ENCODE results near the gene ARL1. TPM values are rescaled to one million over a fixed set of nuclear protein-coding genes. Genes with fewer than 3 reads are reported as not detected.
"Not testable (repeated sequence)": the region's sequence is repeated elsewhere in the genome, so short reads cannot be mapped to it uniquely, and the experiment has no call there.

The ARL1 gene
- 97.6 TPM for polyA plus RNA-seq
- long read RNA-seq, donor 1, transcript ARL1-201 (6 exons, 3,241 nt) = major isoform, 30 of 31 reads
- long read RNA-seq, donor 1, partial matches to known transcripts = 0 of 31 reads
- long read RNA-seq, donor 1, other reads (novel, unspliced or antisense) = 0 of 31 reads
- long read RNA-seq, donor 2, transcript ARL1-201 (6 exons, 3,241 nt) = major isoform, 58 of 73 reads
- long read RNA-seq, donor 2, partial matches to known transcripts = 12 of 73 reads
- long read RNA-seq, donor 2, other reads (novel, unspliced or antisense) = 0 of 73 reads
- long read RNA-seq, donor 3 = 0 reads
- long read RNA-seq, donor 4, transcript ARL1-201 (6 exons, 3,241 nt) = major isoform, 5 of 6 reads
- long read RNA-seq, donor 4, partial matches to known transcripts = 0 of 6 reads
- long read RNA-seq, donor 4, other reads (novel, unspliced or antisense) = 0 of 6 reads
- long read RNA-seq, donor 5, transcript ARL1-201 (6 exons, 3,241 nt) = major isoform, 26 of 27 reads
- long read RNA-seq, donor 5, partial matches to known transcripts = 0 of 27 reads
- long read RNA-seq, donor 5, other reads (novel, unspliced or antisense) = 0 of 27 reads
- long read RNA-seq, donor 6, transcript ARL1-201 (6 exons, 3,241 nt) = major isoform, 48 of 54 reads
- long read RNA-seq, donor 6, partial matches to known transcripts = 5 of 54 reads
- long read RNA-seq, donor 6, other reads (novel, unspliced or antisense) = 0 of 54 reads
- long read RNA-seq, donor 7, transcript ARL1-201 (6 exons, 3,241 nt) = major isoform, 37 of 38 reads
- long read RNA-seq, donor 7, partial matches to known transcripts = 0 of 38 reads
- long read RNA-seq, donor 7, other reads (novel, unspliced or antisense) = 0 of 38 reads
- long read RNA-seq, donor 8, transcript ARL1-209 (5 exons, 879 nt) = minor isoform, 5 of 99 reads
- long read RNA-seq, donor 8, transcript ARL1-201 (6 exons, 3,241 nt) = major isoform, 86 of 99 reads
- long read RNA-seq, donor 8, partial matches to known transcripts = 5 of 99 reads
- long read RNA-seq, donor 8, other reads (novel, unspliced or antisense) = 0 of 99 reads
- long read RNA-seq, donor 9, transcript ARL1-201 (6 exons, 3,241 nt) = major isoform, 46 of 57 reads
- long read RNA-seq, donor 9, partial matches to known transcripts = 8 of 57 reads
- long read RNA-seq, donor 9, other reads (novel, unspliced or antisense) = 0 of 57 reads
- long read RNA-seq, donor 10, transcript ARL1-201 (6 exons, 3,241 nt) = major isoform, 52 of 55 reads
- long read RNA-seq, donor 10, partial matches to known transcripts = 0 of 55 reads
- long read RNA-seq, donor 10, other reads (novel, unspliced or antisense) = 0 of 55 reads
- long read RNA-seq, donor 11, transcript ARL1-201 (6 exons, 3,241 nt) = major isoform, 33 of 36 reads
- long read RNA-seq, donor 11, partial matches to known transcripts = 0 of 36 reads
- long read RNA-seq, donor 11, other reads (novel, unspliced or antisense) = 0 of 36 reads

GRCh38 chr12:101407436-101408345 lies at the start of gene ARL1:
ARL1 (minus strand) TSS chr12:101407772; CDS start chr12:101407645, 127 bp downstream.
- no peaks in the 10 kb centered on the region for H3K27me3 ChIP-seq (ENCODE audit: control insufficient read depth, insufficient read depth, low read length)
- DNase-seq = peak; percentile 81 to 93
- no peaks in the 10 kb centered on the region for H3K4me1 ChIP-seq (ENCODE audit: control insufficient read depth, insufficient read depth, low read length)
- H3K4me3 ChIP-seq (ENCODE audit: low read length) = peak within 1 kb of the TSS; percentile 89
- peak within 1 kb of the TSS; percentile 94 for H3K27ac ChIP-seq (ENCODE audit: low read length)
- H3K9me3 ChIP-seq (ENCODE audit: control insufficient read depth, low read depth, low read length) = no peaks in the 10 kb centered on the region
- H3K36me3 ChIP-seq (ENCODE audit: control insufficient read depth, insufficient read depth, low read length) = peaks cover 3% of the 10 kb centered on the region
- WGBS (ENCODE audit: insufficient coverage, low lambda C conversion rate) = 0% methylated on average over 1 of the region's 71 CpGs

GRCh38 chr12:101455685-101456084 lies 48.1 kb upstream of the ARL1 start:
- H3K36me3 ChIP-seq (ENCODE audit: control insufficient read depth, insufficient read depth, low read length) = no peaks in the 10 kb centered on the region

GRCh38 chr12:101441461-101442224 lies 34.1 kb upstream of the ARL1 start:
- no peak for DNase-seq
- Histone ChIP-seq H3K4me3 (ENCODE audit: low read length) (no peak overlapping the region), H3K27ac (ENCODE audit: low read length) (no peak overlapping the region)

More at GRCh38 chr12:101455685-101456084, 48.1 kb upstream of the ARL1 start:
- Histone ChIP-seq H3K27ac (ENCODE audit: low read length) (no peak overlapping the region), H3K4me1 (ENCODE audit: control insufficient read depth, insufficient read depth, low read length) (no peaks in the 10 kb centered on the region), H3K4me3 (ENCODE audit: low read length) (no peak overlapping the region), H3K9me3 (ENCODE audit: control insufficient read depth, low read depth, low read length) (no peaks in the 10 kb centered on the region), H3K27me3 (ENCODE audit: control insufficient read depth, insufficient read depth, low read length) (no peaks in the 10 kb centered on the region)
- DNase-seq = no peak
- WGBS (ENCODE audit: insufficient coverage, low lambda C conversion rate) = no CpG with 5 or more reads among the region's 4 CpGs

GRCh38 chr12:101439236-101439635 lies 31.7 kb upstream of the ARL1 start:
- Histone ChIP-seq H3K27me3 (ENCODE audit: control insufficient read depth, insufficient read depth, low read length) (no peaks in the 10 kb centered on the region), H3K9me3 (ENCODE audit: control insufficient read depth, low read depth, low read length) (no peaks in the 10 kb centered on the region), H3K27ac (ENCODE audit: low read length) (no peak overlapping the region), H3K4me3 (ENCODE audit: low read length) (no peak overlapping the region), H3K4me1 (ENCODE audit: control insufficient read depth, insufficient read depth, low read length) (no peaks in the 10 kb centered on the region), H3K36me3 (ENCODE audit: control insufficient read depth, insufficient read depth, low read length) (no peaks in the 10 kb centered on the region)
- no peak for DNase-seq
- 100% methylated on average over 2 of the region's 5 CpGs for WGBS (ENCODE audit: insufficient coverage, low lambda C conversion rate)

More at GRCh38 chr12:101441461-101442224, 34.1 kb upstream of the ARL1 start:
- no peaks in the 10 kb centered on the region for H3K4me1 ChIP-seq (ENCODE audit: control insufficient read depth, insufficient read depth, low read length)
- no peaks in the 10 kb centered on the region for H3K9me3 ChIP-seq (ENCODE audit: control insufficient read depth, low read depth, low read length)
- no peaks in the 10 kb centered on the region for H3K36me3 ChIP-seq (ENCODE audit: control insufficient read depth, insufficient read depth, low read length)
- no peaks in the 10 kb centered on the region for H3K27me3 ChIP-seq (ENCODE audit: control insufficient read depth, insufficient read depth, low read length)

- H3K36me3 ChIP-seq (ENCODE audit: control insufficient read depth, insufficient read depth, low read length) = no peaks in the 10 kb centered on the region
- no peak overlapping the region for H3K4me3 ChIP-seq (ENCODE audit: low read length)
- H3K27ac ChIP-seq (ENCODE audit: low read length) = no peak overlapping the region
- no peak for DNase-seq
- H3K27me3 ChIP-seq (ENCODE audit: control insufficient read depth, insufficient read depth, low read length) = no peaks in the 10 kb centered on the region
- no peaks in the 10 kb centered on the region for H3K4me1 ChIP-seq (ENCODE audit: control insufficient read depth, insufficient read depth, low read length)
- H3K9me3 ChIP-seq (ENCODE audit: control insufficient read depth, low read depth, low read length) = no peaks in the 10 kb centered on the region
Measured at GRCh38 chr12:101436136-101436535, 28.6 kb upstream of the ARL1 start.

GRCh38 chr12:101430456-101430855 lies 22.9 kb upstream of the ARL1 start:
- WGBS (ENCODE audit: insufficient coverage, low lambda C conversion rate) = no CpG with 5 or more reads among the region's 2 CpGs
- H3K9me3 ChIP-seq (ENCODE audit: control insufficient read depth, low read depth, low read length) = no peaks in the 10 kb centered on the region
- H3K4me3 ChIP-seq (ENCODE audit: low read length) = no peak overlapping the region
- no peak overlapping the region for H3K27ac ChIP-seq (ENCODE audit: low read length)
- DNase-seq = no peak
- no peaks in the 10 kb centered on the region for H3K4me1 ChIP-seq (ENCODE audit: control insufficient read depth, insufficient read depth, low read length)
- no peaks in the 10 kb centered on the region for H3K27me3 ChIP-seq (ENCODE audit: control insufficient read depth, insufficient read depth, low read length)
- H3K36me3 ChIP-seq (ENCODE audit: control insufficient read depth, insufficient read depth, low read length) = no peaks in the 10 kb centered on the region

GRCh38 chr12:101424620-101425019 lies 17.0 kb upstream of the ARL1 start:
- Histone ChIP-seq H3K9me3 (ENCODE audit: control insufficient read depth, low read depth, low read length) (no peaks in the 10 kb centered on the region), H3K4me1 (ENCODE audit: control insufficient read depth, insufficient read depth, low read length) (no peaks in the 10 kb centered on the region), H3K27me3 (ENCODE audit: control insufficient read depth, insufficient read depth, low read length) (no peaks in the 10 kb centered on the region), H3K27ac (ENCODE audit: low read length) (no peak overlapping the region), H3K36me3 (ENCODE audit: control insufficient read depth, insufficient read depth, low read length) (no peaks in the 10 kb centered on the region), H3K4me3 (ENCODE audit: low read length) (no peak overlapping the region)
- WGBS (ENCODE audit: insufficient coverage, low lambda C conversion rate) = 100% methylated on average over 1 of the region's 2 CpGs
- DNase-seq = no peak

- H3K4me3 ChIP-seq (ENCODE audit: low read length); H3K27me3 ChIP-seq (ENCODE audit: control insufficient read depth, insufficient read depth, low read length); H3K27ac ChIP-seq (ENCODE audit: low read length); DNase-seq; H3K4me1 ChIP-seq (ENCODE audit: control insufficient read depth, insufficient read depth, low read length); H3K36me3 ChIP-seq (ENCODE audit: control insufficient read depth, insufficient read depth, low read length); H3K9me3 ChIP-seq (ENCODE audit: control insufficient read depth, low read depth, low read length): not testable (repeated sequence)
- no CpG with 5 or more reads among the region's 4 CpGs for WGBS (ENCODE audit: insufficient coverage, low lambda C conversion rate)
Measured at GRCh38 chr12:101422066-101422465, 14.5 kb upstream of the ARL1 start.

- no peak overlapping the region for H3K27ac ChIP-seq (ENCODE audit: low read length)
- no peak for DNase-seq
- H3K4me3 ChIP-seq (ENCODE audit: low read length) = no peak overlapping the region
- no CpG with 5 or more reads among the region's 1 CpG for WGBS (ENCODE audit: insufficient coverage, low lambda C conversion rate)
- no peaks in the 10 kb centered on the region for H3K27me3 ChIP-seq (ENCODE audit: control insufficient read depth, insufficient read depth, low read length)
- no peaks in the 10 kb centered on the region for H3K36me3 ChIP-seq (ENCODE audit: control insufficient read depth, insufficient read depth, low read length)
- no peaks in the 10 kb centered on the region for H3K4me1 ChIP-seq (ENCODE audit: control insufficient read depth, insufficient read depth, low read length)
- no peaks in the 10 kb centered on the region for H3K9me3 ChIP-seq (ENCODE audit: control insufficient read depth, low read depth, low read length)
Measured at GRCh38 chr12:101415228-101415627, 7.7 kb upstream of the ARL1 start.

All from large intestine (tissue), 12 donors.